ENCODE data around the gene SRRM4. TPM values are rescaled to one million over a fixed set of nuclear protein-coding genes. Genes with fewer than 3 reads are reported as not detected.

Gene SRRM4
- total RNA-seq, 1 experiment from 2014 or later = 1.4 TPM

GRCh38 chr12:119050663-119051062 lies 69.3 kb downstream of the SRRM4 start:
- Histone ChIP-seq H3T11ph (ENCODE audit: low read length) (no peak overlapping the region), H4K91ac (ENCODE audit: insufficient read length, low read depth, low read length) (no peak overlapping the region), H3K14ac (ENCODE audit: insufficient read depth, low read length) (no peak overlapping the region), H3K18ac (ENCODE audit: insufficient read length, low read depth, low read length) (no peak overlapping the region), H3K23ac (ENCODE audit: insufficient read length, low read depth, low read length) (no peak overlapping the region), H4K5ac (ENCODE audit: insufficient read length, low read depth, low read length) (no peak overlapping the region), H2AFZ (ENCODE audit: low read length) (no peak overlapping the region), H2BK20ac (ENCODE audit: low read depth, low read length, poor library complexity, severe bottlenecking) (no peak overlapping the region), H4K8ac (replicated peaks; ENCODE audit: insufficient read length, low read depth, low read length) (no peak overlapping the region), H3K56ac (ENCODE audit: insufficient read length, low read depth, low read length) (no peak overlapping the region), H2AK5ac (ENCODE audit: insufficient read length, low read length) (no peak overlapping the region), H3K4me2 (ENCODE audit: insufficient read depth, insufficient read length, low read length) (no peak overlapping the region), H3K4me1 (ENCODE audit: insufficient read depth, low read length) (no peaks in the 10 kb centered on the region), H3K9me3 (ENCODE audit: control insufficient read depth, low read depth, low read length) (no peaks in the 10 kb centered on the region), H3K27me3 (ENCODE audit: insufficient read depth, low read length) (no peaks in the 10 kb centered on the region), H3K9ac (ENCODE audit: extremely low read depth, insufficient read length, low read length) (no peak overlapping the region), H3K79me2 (ENCODE audit: insufficient read depth, low read length) (no peaks in the 10 kb centered on the region), H2BK120ac (ENCODE audit: low read depth, low read length, poor library complexity, severe bottlenecking) (no peak overlapping the region), H2BK5ac (ENCODE audit: insufficient read length, low read length) (no peak overlapping the region), H3K23me2 (ENCODE audit: insufficient read length, low read depth, low read length, poor library complexity, severe bottlenecking) (no peaks in the 10 kb centered on the region), H3K4ac (ENCODE audit: low read depth, low read length) (no peak overlapping the region), H2BK15ac (ENCODE audit: low read depth, low read length) (no peak overlapping the region), H4K20me1 (ENCODE audit: control insufficient read depth, insufficient read depth, insufficient read length) (no peaks in the 10 kb centered on the region), H3K79me1 (ENCODE audit: insufficient read depth, low read depth, low read length, poor library complexity, severe bottlenecking) (no peaks in the 10 kb centered on the region), H2BK12ac (ENCODE audit: insufficient read length, low read depth, low read length) (no peak overlapping the region), H3K27ac (ENCODE audit: insufficient read length, low read depth, low read length) (no peak overlapping the region)
- TF ChIP-seq CTCF (conservative IDR thresholded peaks at IDR 0.05) = no peak
- Mint-ChIP-seq H3K36me3 (ENCODE audit: insufficient read depth in 1 of 3, low read depth in 3 of 3) (peaks cover 0 to 6% (median 0%) of the 10 kb centered on the region in 3 experiments; a peak in 1 of 7 replicates), H3K27me3 (ENCODE audit: low read depth) (no peaks in the 10 kb centered on the region; the same call in 1 of the 2 replicates), H3K4me3 (no peak overlapping the region), H3K27ac (no peak overlapping the region), H3K4me1 (no peaks in the 10 kb centered on the region), H3K9me3 (peaks cover 0 to 4% of the 10 kb centered on the region in 2 experiments; a peak in 1 of 5 replicates)
- no peak for DNase-seq

Data from H9 (cell line).